H1 (cell line): ENCODE results near the gene NMUR1. TPM values are rescaled to one million over a fixed set of nuclear protein-coding genes. Genes with fewer than 3 reads are reported as not detected.

Experiments used
- ASH2L ChIP-seq: fragments of 200-600, 300-600 bp; sonication (generic); IDR thresholded peaks from one replicate; pipeline ENCODE4 v1.7.1; 2017; ENCODE audit warnings: low read length
- CBX5 ChIP-seq: fragments of 300-800, 300-1000 bp; sonication (generic); IDR thresholded peaks from 2 replicates; pipeline ENCODE4 v1.7.1; 2016; ENCODE audit warnings: antibody characterized with exemption, low read length, low read depth
- CEBPB ChIP-seq: IDR thresholded peaks from 2 replicates; pipeline ENCODE4 v1.6.1; 2012; ENCODE audit warnings: low read depth, low read length
- EGR1 ChIP-seq: IDR thresholded peaks from 2 replicates; pipeline ENCODE4 v1.6.1; 2011; ENCODE audit warnings: low read depth, low read length, borderline replicate concordance
- FOSL1 ChIP-seq: IDR thresholded peaks from 2 replicates; pipeline ENCODE4 v1.6.1; 2011; ENCODE audit warnings: mild to moderate bottlenecking, low read depth, low read length, moderate library complexity; ENCODE audit not compliant: insufficient read depth
- GABPA ChIP-seq: IDR thresholded peaks from 2 replicates; pipeline ENCODE4 v1.6.1; 2011; ENCODE audit warnings: mild to moderate bottlenecking, low read length, moderate library complexity, borderline replicate concordance; ENCODE audit not compliant: insufficient read depth
- HDAC6 ChIP-seq: IDR thresholded peaks from one replicate; pipeline ENCODE4 v1.7.1; 2012; ENCODE audit warnings: low read depth, mild to moderate bottlenecking, inconsistent platforms, low read length, moderate library complexity
- POLR2A ChIP-seq, 2 experiments: IDR thresholded peaks; 1 replicate in 1 of 2; 2 replicates in 1 of 2; pipeline ENCODE4 v1.6.1; 2011; ENCODE audit warnings: low read depth in 2 of 2, low read length in 2 of 2, mild to moderate bottlenecking in 2 of 2; ENCODE audit errors: control extremely low read depth in 1 of 2
- RFX5 ChIP-seq: IDR thresholded peaks from 2 replicates; pipeline ENCODE4 v1.6.1; 2011; ENCODE audit warnings: low read depth, low read length, improper control_type of control experiment, borderline replicate concordance
- SAP30 ChIP-seq: fragments of 300-600 bp; sonication (generic); IDR thresholded peaks from 2 replicates; pipeline ENCODE4 v1.7.1; 2012; ENCODE audit warnings: low read length, moderate library complexity, mild to moderate bottlenecking, inconsistent platforms; ENCODE audit not compliant: insufficient read depth, insufficient replicate concordance
- SIN3A ChIP-seq, 2 experiments: IDR thresholded peaks in 1 of 2; conservative IDR thresholded peaks in 1 of 2; 2 replicates each; pipeline ENCODE4 v1.6.1; 2011 to 2012; ENCODE audit warnings: low read length in 2 of 2, improper control_type of control experiment in 1 of 2, low read depth in 1 of 2, mild to moderate bottlenecking in 1 of 2
- SIRT6 ChIP-seq: IDR thresholded peaks from one replicate; pipeline ENCODE4 v1.7.1; 2012; ENCODE audit warnings: low read length, inconsistent platforms
- polyA plus RNA-seq, 7 experiments: library from polyadenylated mRNA; depleted of rRNA in 3 of 7; stranded (reverse) in 5 of 7; unstranded in 2 of 7; fragments of >200 nt in 5 of 7; fragments of 200-250 nt in 2 of 7; gene quantifications; 1 replicate in 5 of 7; 2 replicates in 1 of 7; 4 replicates in 1 of 7; pipeline versions ENCODE4 v1.2.1 to v1.2.3, GENCODE V29; 2011 to 2013; ENCODE audit warnings: missing spikeins in 2 of 7, mixed read lengths in 2 of 7
- total RNA-seq: library from RNA; stranded (reverse); fragmentation: NEBNext Ultra II Directional; extraction: Animal tissue kit (Norgen Biotek cat#: 25700); gene quantifications from 2 replicates; pipeline ENCODE4 v1.2.1, GENCODE V29; 2021
- TF ChIP-seq, protein P1 (sequence below): fragments of 300-600 bp; sonication (generic); IDR thresholded peaks from 2 replicates; pipeline ENCODE4 v1.7.1; 2012; ENCODE audit warnings: low read length, moderate library complexity, mild to moderate bottlenecking, inconsistent platforms; ENCODE audit not compliant: insufficient replicate concordance

Gene NMUR1
- total and polyA plus RNA-seq, 2 of the 8 experiments (the other 6 are each of a cell fraction or from before 2014, with no cell fraction given), result 0.56 to 1.5 TPM

DNA sequence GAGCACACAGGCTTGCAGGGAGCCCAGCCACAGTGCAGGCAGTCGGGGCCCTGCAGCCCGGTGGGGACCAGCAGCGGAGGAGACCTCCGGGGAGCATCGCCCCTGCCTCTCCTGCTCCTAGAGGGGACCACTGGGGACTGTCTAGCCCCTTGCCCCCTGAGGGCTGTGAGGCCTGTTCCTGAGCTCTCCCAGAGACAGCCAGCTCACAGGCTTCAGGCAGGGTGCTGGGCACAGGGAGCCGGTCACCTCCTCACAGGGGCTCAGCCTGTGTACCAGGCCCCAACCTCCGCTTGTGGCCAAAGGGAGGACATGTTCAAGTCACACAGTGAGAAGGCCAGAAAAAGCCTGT, 3.5 kb upstream of the NMUR1 start (continued):
- TF ChIP-seq, protein P1, sequence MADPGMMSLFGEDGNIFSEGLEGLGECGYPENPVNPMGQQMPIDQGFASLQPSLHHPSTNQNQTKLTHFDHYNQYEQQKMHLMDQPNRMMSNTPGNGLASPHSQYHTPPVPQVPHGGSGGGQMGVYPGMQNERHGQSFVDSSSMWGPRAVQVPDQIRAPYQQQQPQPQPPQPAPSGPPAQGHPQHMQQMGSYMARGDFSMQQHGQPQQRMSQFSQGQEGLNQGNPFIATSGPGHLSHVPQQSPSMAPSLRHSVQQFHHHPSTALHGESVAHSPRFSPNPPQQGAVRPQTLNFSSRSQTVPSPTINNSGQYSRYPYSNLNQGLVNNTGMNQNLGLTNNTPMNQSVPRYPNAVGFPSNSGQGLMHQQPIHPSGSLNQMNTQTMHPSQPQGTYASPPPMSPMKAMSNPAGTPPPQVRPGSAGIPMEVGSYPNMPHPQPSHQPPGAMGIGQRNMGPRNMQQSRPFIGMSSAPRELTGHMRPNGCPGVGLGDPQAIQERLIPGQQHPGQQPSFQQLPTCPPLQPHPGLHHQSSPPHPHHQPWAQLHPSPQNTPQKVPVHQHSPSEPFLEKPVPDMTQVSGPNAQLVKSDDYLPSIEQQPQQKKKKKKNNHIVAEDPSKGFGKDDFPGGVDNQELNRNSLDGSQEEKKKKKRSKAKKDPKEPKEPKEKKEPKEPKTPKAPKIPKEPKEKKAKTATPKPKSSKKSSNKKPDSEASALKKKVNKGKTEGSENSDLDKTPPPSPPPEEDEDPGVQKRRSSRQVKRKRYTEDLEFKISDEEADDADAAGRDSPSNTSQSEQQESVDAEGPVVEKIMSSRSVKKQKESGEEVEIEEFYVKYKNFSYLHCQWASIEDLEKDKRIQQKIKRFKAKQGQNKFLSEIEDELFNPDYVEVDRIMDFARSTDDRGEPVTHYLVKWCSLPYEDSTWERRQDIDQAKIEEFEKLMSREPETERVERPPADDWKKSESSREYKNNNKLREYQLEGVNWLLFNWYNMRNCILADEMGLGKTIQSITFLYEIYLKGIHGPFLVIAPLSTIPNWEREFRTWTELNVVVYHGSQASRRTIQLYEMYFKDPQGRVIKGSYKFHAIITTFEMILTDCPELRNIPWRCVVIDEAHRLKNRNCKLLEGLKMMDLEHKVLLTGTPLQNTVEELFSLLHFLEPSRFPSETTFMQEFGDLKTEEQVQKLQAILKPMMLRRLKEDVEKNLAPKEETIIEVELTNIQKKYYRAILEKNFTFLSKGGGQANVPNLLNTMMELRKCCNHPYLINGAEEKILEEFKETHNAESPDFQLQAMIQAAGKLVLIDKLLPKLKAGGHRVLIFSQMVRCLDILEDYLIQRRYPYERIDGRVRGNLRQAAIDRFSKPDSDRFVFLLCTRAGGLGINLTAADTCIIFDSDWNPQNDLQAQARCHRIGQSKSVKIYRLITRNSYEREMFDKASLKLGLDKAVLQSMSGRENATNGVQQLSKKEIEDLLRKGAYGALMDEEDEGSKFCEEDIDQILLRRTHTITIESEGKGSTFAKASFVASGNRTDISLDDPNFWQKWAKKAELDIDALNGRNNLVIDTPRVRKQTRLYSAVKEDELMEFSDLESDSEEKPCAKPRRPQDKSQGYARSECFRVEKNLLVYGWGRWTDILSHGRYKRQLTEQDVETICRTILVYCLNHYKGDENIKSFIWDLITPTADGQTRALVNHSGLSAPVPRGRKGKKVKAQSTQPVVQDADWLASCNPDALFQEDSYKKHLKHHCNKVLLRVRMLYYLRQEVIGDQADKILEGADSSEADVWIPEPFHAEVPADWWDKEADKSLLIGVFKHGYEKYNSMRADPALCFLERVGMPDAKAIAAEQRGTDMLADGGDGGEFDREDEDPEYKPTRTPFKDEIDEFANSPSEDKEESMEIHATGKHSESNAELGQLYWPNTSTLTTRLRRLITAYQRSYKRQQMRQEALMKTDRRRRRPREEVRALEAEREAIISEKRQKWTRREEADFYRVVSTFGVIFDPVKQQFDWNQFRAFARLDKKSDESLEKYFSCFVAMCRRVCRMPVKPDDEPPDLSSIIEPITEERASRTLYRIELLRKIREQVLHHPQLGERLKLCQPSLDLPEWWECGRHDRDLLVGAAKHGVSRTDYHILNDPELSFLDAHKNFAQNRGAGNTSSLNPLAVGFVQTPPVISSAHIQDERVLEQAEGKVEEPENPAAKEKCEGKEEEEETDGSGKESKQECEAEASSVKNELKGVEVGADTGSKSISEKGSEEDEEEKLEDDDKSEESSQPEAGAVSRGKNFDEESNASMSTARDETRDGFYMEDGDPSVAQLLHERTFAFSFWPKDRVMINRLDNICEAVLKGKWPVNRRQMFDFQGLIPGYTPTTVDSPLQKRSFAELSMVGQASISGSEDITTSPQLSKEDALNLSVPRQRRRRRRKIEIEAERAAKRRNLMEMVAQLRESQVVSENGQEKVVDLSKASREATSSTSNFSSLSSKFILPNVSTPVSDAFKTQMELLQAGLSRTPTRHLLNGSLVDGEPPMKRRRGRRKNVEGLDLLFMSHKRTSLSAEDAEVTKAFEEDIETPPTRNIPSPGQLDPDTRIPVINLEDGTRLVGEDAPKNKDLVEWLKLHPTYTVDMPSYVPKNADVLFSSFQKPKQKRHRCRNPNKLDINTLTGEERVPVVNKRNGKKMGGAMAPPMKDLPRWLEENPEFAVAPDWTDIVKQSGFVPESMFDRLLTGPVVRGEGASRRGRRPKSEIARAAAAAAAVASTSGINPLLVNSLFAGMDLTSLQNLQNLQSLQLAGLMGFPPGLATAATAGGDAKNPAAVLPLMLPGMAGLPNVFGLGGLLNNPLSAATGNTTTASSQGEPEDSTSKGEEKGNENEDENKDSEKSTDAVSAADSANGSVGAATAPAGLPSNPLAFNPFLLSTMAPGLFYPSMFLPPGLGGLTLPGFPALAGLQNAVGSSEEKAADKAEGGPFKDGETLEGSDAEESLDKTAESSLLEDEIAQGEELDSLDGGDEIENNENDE, result no peak
- TF ChIP-seq RFX5 (no peak), POLR2A (IDR thresholded peaks at IDR 0.05; ENCODE audit: control extremely low read depth in 1 of 2, low read depth in 2 of 2, low read length in 2 of 2) (no peak), EGR1 (no peak), ASH2L (no peak), GABPA (no peak), SIN3A (conservative IDR thresholded peaks at IDR 0.05 in 1 of 2, IDR thresholded peaks at IDR 0.05 in 1 of 2; ENCODE audit: low read depth in 1 of 2, low read length in 2 of 2) (no peak), FOSL1 (no peak), CBX5 (no peak), SAP30 (no peak), CEBPB (no peak), SIRT6 (no peak), HDAC6 (no peak)
